ENCODE data around the gene SLC39A7. TPM values are rescaled to one million over a fixed set of nuclear protein-coding genes. Genes with fewer than 3 reads are reported as not detected.
A peak's percentile ranks its signal among the peaks of the same experiment; 100 is the strongest.

SLC39A7 gene
- total RNA-seq, 1 experiment from 2014 or later: 110 TPM

- H3K4me1 ChIP-seq (replicated peaks; ENCODE audit: insufficient read depth): no peaks in the 10 kb centered on the region
- H3K27ac ChIP-seq: no peak overlapping the region
- H2AFZ ChIP-seq: no peak overlapping the region
- no peaks in the 10 kb centered on the region for H3K36me3 ChIP-seq (ENCODE audit: low read depth)
- no peaks in the 10 kb centered on the region for H3F3A ChIP-seq (ENCODE audit: insufficient read depth, low read depth)
- TF ChIP-seq CTCF (conservative IDR thresholded peaks at IDR 0.05) (no peak), EZH2 (IDR thresholded peaks at IDR 0.05; ENCODE audit: low read depth) (no peak)
- no TSS peak for BruUV-seq (replicated peaks)
- ChIA-PET CTCF (no interaction called here), POLR2A (ENCODE audit: unreplicated experiment) (no interaction called here)
- no peak for DNase-seq
- H3K27me3 ChIP-seq (ENCODE audit: insufficient read depth, low read depth): peaks cover 82% of the 10 kb centered on the region
- no peaks in the 10 kb centered on the region for H3K79me2 ChIP-seq (ENCODE audit: low read depth)
- no peaks in the 10 kb centered on the region for H3K9me3 ChIP-seq (ENCODE audit: insufficient read depth, low read depth)
- H3K4me2 ChIP-seq: no peak overlapping the region
- no peaks in the 10 kb centered on the region for H4K20me1 ChIP-seq (ENCODE audit: insufficient read depth)
- no peak overlapping the region for H3K4me3 ChIP-seq
- H3K9me2 ChIP-seq (ENCODE audit: insufficient read depth): no peaks in the 10 kb centered on the region
- intact Hi-C loops (cut with micrococcal nuclease; ENCODE audit: unreplicated experiment): no loop called here
Measured at GRCh38 chr6:33241968-33242367, 41.3 kb downstream of the SLC39A7 start.

GRCh38 chr6:33243476-33243875, 42.8 kb downstream of the SLC39A7 start:
- Histone ChIP-seq H2AFZ (no peak overlapping the region), H3K4me3 (no peak overlapping the region), H3K27ac (no peak overlapping the region), H3F3A (ENCODE audit: insufficient read depth, low read depth) (peaks cover under 1% of the 10 kb centered on the region), H4K20me1 (ENCODE audit: insufficient read depth) (no peaks in the 10 kb centered on the region), H3K36me3 (ENCODE audit: low read depth) (no peaks in the 10 kb centered on the region), H3K4me2 (no peak overlapping the region), H3K9me2 (ENCODE audit: insufficient read depth) (no peaks in the 10 kb centered on the region), H3K79me2 (ENCODE audit: low read depth) (no peaks in the 10 kb centered on the region), H3K4me1 (replicated peaks; ENCODE audit: insufficient read depth) (peaks cover 1% of the 10 kb centered on the region), H3K27me3 (ENCODE audit: insufficient read depth, low read depth) (peaks cover 67% of the 10 kb centered on the region), H3K9me3 (ENCODE audit: insufficient read depth, low read depth) (no peaks in the 10 kb centered on the region)
- no peak for DNase-seq
- intact Hi-C loops (cut with micrococcal nuclease; ENCODE audit: unreplicated experiment): no loop called here
- TF ChIP-seq CTCF (conservative IDR thresholded peaks at IDR 0.05) (no peak), EZH2 (IDR thresholded peaks at IDR 0.05; ENCODE audit: low read depth) (no peak)
- ChIA-PET POLR2A (ENCODE audit: unreplicated experiment) (no interaction called here), CTCF (no interaction called here)
- BruUV-seq (replicated peaks): no TSS peak

- Histone ChIP-seq H3K9me3 (ENCODE audit: insufficient read depth, low read depth) (no peaks in the 10 kb centered on the region), H3K4me2 (peak overlapping the region; percentile 94), H4K20me1 (ENCODE audit: insufficient read depth) (no peaks in the 10 kb centered on the region), H3F3A (ENCODE audit: insufficient read depth, low read depth) (peaks cover 33% of the 10 kb centered on the region), H3K27me3 (ENCODE audit: insufficient read depth, low read depth) (peaks cover 23% of the 10 kb centered on the region), H3K79me2 (ENCODE audit: low read depth) (no peaks in the 10 kb centered on the region), H3K36me3 (ENCODE audit: low read depth) (peaks cover 12% of the 10 kb centered on the region; the same call in 1 of the 2 replicates), H3K4me3 (peak overlapping the region; percentile 69), H2AFZ (peak overlapping the region; percentile 76), H3K9me2 (ENCODE audit: insufficient read depth) (no peaks in the 10 kb centered on the region), H3K27ac (no peak overlapping the region), H3K4me1 (replicated peaks; ENCODE audit: insufficient read depth) (peaks cover 28% of the 10 kb centered on the region)
- BruUV-seq (replicated peaks): no TSS peak
- ChIA-PET CTCF (interaction anchor here (0.6 to 0.7 kb wide), 5 partner anchors 40 to 1003 kb away, joined by 3 to 11 read pairs (median 3); partner anchors contain the start of genes RING1 and TAP2), POLR2A (ENCODE audit: unreplicated experiment) (no interaction called here)
- TF ChIP-seq CTCF (conservative IDR thresholded peaks at IDR 0.05): peak; percentile 90
- no peak for TF ChIP-seq EZH2 (IDR thresholded peaks at IDR 0.05; ENCODE audit: low read depth)
- intact Hi-C loops (cut with micrococcal nuclease; ENCODE audit: unreplicated experiment): loop anchor here (1.0 to 5.0 kb wide), 5 partner anchors 47 to 363 kb away; partner anchors contain the start of genes RXRB and SLC39A7
- peak; percentile 52 to 83 for DNase-seq
Measured at GRCh38 chr6:33247977-33248642, 47.4 kb downstream of the SLC39A7 start.

All from PC-9 (cell line).